NT2/D1 (cell line): ENCODE data around the gene FRMD4B.

Experiments
- SUZ12 ChIP-seq: IDR thresholded peaks from 2 replicates; pipeline ENCODE4 v1.6.1; 2011; ENCODE audit not compliant: insufficient read length, insufficient read depth; ENCODE audit errors: extremely low read depth
- ZNF274 ChIP-seq: IDR thresholded peaks from 2 replicates; pipeline ENCODE4 v1.6.1; 2011; ENCODE audit warnings: mild to moderate bottlenecking, low read depth, low read length

DNA sequence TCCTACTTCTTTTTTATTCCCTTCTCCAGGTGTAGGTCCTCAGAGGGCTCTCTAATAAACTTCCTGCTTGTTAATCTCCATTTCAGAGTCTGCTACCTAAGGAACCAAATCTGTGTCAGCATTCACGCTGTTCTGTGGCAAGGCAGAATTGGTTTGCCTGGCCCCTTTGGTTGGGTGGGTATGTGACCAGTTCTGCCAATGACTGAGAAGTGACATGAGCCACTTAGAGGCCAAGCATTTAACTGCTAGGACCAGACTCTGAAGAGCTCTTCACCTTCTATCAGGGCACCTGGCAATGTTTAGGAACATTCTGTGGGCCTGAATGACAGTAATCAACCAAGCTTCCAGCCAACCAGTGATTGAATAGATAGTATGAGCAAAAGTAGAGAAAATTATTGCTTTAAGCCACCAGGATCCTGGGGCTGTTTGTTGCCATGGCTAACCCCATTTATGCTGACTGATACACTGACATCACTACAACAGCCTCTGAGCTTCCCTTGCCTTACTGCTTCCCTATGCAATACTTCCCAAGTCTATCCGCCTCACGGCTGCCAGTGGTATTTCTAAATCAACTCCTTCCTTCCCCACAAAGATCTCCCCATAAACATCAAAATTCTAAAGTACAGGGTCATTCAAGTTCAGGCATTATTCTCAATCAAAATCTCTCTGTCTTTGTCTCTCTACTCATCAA is 7.6 kb downstream of the FRMD4B start:
- TF ChIP-seq ZNF274 (no peak), SUZ12 (no peak)
